ENCODE results near the gene VDAC1. TPM values are rescaled to one million over a fixed set of nuclear protein-coding genes. Genes with fewer than 3 reads are reported as not detected.
"Not testable (repeated sequence)": the region's sequence is repeated elsewhere in the genome, so short reads cannot be mapped to it uniquely, and the experiment has no call there.

VDAC1 gene
- total RNA-seq, 1 donor from 2014 or later = 186 TPM

DNA sequence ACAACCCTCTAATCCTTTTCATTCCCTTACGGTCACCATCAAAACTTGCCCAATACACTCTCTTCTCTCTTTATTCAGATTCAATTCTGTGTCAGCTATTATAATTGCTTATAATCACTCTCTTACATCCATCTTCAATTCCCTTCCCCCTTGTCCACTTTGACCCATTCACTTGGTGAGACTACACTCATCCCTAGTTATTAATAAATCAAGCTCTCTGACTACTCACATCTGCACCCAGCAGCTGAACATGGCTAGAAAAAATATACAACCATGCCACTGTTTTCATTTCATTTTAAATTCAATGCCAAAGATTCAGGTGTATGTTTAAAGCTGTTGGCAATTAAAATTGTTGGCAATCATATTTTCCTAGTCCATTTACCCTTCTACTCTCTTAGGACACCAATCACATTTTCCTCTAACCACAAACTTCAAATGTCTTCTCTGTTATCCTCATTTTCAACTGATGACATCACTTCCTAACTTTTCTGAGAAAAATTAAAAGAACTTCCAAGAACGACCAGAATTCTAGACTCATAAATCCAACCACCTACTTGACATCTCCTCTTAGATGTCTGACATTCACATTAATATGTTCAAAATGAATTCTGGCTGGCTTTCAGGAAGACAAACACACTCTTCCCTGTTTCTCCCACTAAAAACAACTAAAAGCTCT is 41.8 kb downstream of the VDAC1 start:
- Mint-ChIP-seq H3K27ac (no peak overlapping the region), H3K4me1 (ENCODE audit: unreplicated experiment) (peaks cover 26% of the 10 kb centered on the region), H3K36me3 (peaks cover 16% of the 10 kb centered on the region), H3K9me3 (no peaks in the 10 kb centered on the region), H3K27me3 (no peaks in the 10 kb centered on the region), H3K4me3 (peak overlapping the region; percentile 34)
- TF ChIP-seq, protein P1, sequence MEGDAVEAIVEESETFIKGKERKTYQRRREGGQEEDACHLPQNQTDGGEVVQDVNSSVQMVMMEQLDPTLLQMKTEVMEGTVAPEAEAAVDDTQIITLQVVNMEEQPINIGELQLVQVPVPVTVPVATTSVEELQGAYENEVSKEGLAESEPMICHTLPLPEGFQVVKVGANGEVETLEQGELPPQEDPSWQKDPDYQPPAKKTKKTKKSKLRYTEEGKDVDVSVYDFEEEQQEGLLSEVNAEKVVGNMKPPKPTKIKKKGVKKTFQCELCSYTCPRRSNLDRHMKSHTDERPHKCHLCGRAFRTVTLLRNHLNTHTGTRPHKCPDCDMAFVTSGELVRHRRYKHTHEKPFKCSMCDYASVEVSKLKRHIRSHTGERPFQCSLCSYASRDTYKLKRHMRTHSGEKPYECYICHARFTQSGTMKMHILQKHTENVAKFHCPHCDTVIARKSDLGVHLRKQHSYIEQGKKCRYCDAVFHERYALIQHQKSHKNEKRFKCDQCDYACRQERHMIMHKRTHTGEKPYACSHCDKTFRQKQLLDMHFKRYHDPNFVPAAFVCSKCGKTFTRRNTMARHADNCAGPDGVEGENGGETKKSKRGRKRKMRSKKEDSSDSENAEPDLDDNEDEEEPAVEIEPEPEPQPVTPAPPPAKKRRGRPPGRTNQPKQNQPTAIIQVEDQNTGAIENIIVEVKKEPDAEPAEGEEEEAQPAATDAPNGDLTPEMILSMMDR (conservative IDR thresholded peaks at IDR 0.05) = no peak
- DNase-seq (ENCODE audit: extremely low spot score, unreplicated experiment) = no peak

DNA sequence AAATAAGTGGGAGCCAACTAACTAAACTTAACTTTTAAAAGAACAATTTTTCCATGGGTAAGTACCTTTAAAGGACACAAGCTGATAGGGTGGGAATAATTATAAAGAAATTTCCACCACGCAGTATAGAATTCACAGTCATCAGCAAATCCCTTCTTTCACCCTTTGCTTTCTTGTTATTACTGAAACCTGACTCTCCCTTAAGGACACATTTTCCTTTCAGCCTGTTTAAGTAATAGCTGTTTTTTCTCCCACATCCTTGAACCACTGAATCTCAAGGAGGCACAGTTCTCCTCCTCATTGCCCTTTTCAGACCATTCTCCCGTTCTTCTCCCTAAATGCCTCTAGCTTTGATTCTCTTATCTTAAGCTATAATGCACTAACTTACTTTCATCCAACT is 42.6 kb downstream of the VDAC1 start:
- H3K36me3 Mint-ChIP-seq = peaks cover 19% of the 10 kb centered on the region
- H3K4me3 Mint-ChIP-seq = peak overlapping the region; percentile 34
- no peaks in the 10 kb centered on the region for H3K9me3 Mint-ChIP-seq
- TF ChIP-seq, protein P1 (conservative IDR thresholded peaks at IDR 0.05) = no peak
- peaks cover 25% of the 10 kb centered on the region for H3K4me1 Mint-ChIP-seq (ENCODE audit: unreplicated experiment)
- no peak for DNase-seq (ENCODE audit: extremely low spot score, unreplicated experiment)
- H3K27ac Mint-ChIP-seq = no peak overlapping the region
- no peaks in the 10 kb centered on the region for H3K27me3 Mint-ChIP-seq

DNA sequence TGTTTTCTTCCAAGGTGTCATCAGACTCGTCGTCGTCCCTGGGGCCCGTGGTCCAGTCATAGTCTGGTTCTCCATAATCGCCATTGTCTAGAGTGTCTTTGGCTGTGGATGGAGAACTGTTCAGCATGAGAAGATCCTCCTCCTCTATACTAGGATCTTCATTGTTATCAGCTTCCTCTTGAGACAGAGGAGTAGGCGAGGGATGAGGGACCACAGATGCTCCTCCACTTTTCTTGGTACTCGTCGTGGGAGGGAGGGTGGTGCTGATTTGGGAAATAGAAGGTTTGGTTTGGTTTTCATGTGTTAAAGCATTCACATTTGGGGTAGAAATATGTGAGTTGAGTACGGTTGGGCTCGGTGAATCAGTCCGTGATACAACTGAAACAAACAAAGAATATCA is 45.1 kb downstream of the VDAC1 start:
- no peaks in the 10 kb centered on the region for H3K27me3 Mint-ChIP-seq
- no peak overlapping the region for H3K4me3 Mint-ChIP-seq
- H3K27ac Mint-ChIP-seq = no peak overlapping the region
- peaks cover 21% of the 10 kb centered on the region for H3K4me1 Mint-ChIP-seq (ENCODE audit: unreplicated experiment)
- peaks cover 15% of the 10 kb centered on the region for H3K36me3 Mint-ChIP-seq
- H3K9me3 Mint-ChIP-seq = no peaks in the 10 kb centered on the region
- no peak for DNase-seq (ENCODE audit: extremely low spot score, unreplicated experiment)
- TF ChIP-seq, protein P1 (conservative IDR thresholded peaks at IDR 0.05) = no peak

DNA sequence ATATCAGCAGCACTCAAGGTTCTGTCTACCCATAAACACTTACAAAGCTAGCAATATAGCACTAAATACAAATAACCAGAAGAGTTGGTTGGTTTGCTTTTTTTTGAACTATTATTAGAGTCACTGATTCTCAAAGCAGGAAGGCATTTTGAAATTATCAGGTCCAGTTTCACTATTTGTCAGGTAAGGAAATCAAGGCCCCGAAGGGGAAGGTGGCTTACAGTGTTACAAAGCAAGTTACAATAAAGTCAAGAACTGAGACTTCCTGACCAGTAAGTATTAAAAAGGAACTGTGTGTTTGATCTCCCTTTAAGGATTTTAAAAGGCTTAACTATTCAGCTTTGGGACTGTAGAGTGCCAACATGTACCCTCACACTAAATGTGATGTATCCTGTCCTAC is 47.2 kb downstream of the VDAC1 start:
- H3K4me3 Mint-ChIP-seq = no peak overlapping the region
- DNase-seq (ENCODE audit: extremely low spot score, unreplicated experiment) = no peak
- TF ChIP-seq, protein P1 (conservative IDR thresholded peaks at IDR 0.05) = no peak
- H3K36me3 Mint-ChIP-seq = peaks cover 17% of the 10 kb centered on the region
- H3K27me3 Mint-ChIP-seq = no peaks in the 10 kb centered on the region
- no peak overlapping the region for H3K27ac Mint-ChIP-seq
- peaks cover 16% of the 10 kb centered on the region for H3K4me1 Mint-ChIP-seq (ENCODE audit: unreplicated experiment)
- H3K9me3 Mint-ChIP-seq = no peaks in the 10 kb centered on the region

DNA sequence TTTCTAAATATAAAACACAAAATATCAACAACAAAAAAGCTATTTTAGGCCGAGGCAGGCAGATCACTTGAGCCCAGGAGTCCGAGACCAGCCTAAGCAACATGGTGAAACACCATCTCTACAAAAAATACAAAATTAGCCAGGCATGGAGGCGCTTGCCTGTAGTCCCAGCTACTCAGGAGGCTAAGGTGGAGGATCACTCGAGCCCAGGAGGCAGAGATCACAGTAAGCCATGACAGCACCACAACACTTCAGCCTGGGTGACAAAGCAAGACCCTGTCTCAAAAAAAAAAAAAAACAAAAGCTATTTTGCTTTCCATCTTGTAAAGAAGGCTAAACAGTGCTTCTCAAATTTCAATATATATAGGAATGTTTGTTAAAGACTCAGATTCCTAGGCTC is 47.7 kb downstream of the VDAC1 start:
- Mint-ChIP-seq H3K27ac (no peak overlapping the region), H3K4me3 (no peak overlapping the region)

DNA sequence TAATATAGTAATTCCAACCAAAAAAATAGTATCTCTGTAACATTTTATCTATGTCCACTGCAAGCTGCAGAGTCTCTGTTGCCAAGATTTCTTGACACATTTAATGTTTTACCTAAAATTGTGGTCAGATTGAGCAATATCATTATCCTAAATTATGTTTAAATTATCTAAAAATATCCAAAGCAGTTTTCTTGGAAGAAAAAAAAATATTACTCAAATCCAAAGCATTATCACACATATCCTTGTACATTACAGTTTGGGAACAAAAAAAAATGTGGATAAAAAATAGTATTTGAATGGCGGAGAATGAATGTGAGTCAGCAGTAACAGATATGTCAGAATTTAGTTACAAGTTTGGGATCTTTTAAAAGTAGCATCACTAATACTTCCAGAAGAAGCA is 48.6 kb downstream of the VDAC1 start:
- H3K4me1 Mint-ChIP-seq (ENCODE audit: unreplicated experiment) = peaks cover 11% of the 10 kb centered on the region
- H3K36me3 Mint-ChIP-seq = peaks cover 17% of the 10 kb centered on the region
- H3K27me3 Mint-ChIP-seq; H3K4me3 Mint-ChIP-seq; H3K27ac Mint-ChIP-seq; DNase-seq (ENCODE audit: extremely low spot score, unreplicated experiment); H3K9me3 Mint-ChIP-seq: not testable (repeated sequence)

More for the DNA sequence above, 47.7 kb downstream of the VDAC1 start:
- H3K27me3 Mint-ChIP-seq = no peaks in the 10 kb centered on the region
- H3K4me1 Mint-ChIP-seq (ENCODE audit: unreplicated experiment) = peaks cover 11% of the 10 kb centered on the region
- H3K36me3 Mint-ChIP-seq = peaks cover 17% of the 10 kb centered on the region
- DNase-seq (ENCODE audit: extremely low spot score, unreplicated experiment) = no peak
- H3K9me3 Mint-ChIP-seq = no peaks in the 10 kb centered on the region
- TF ChIP-seq, protein P1 (conservative IDR thresholded peaks at IDR 0.05) = no peak
